Thoracic aorta (tissue), 2 donors: ENCODE results near the gene CLTCL1. TPM values are rescaled to one million over a fixed set of nuclear protein-coding genes. Genes with fewer than 3 reads are reported as not detected.

Experiments used
- ATAC-seq: fragments of 150-250 bp; one replicate; pipeline ENCODE4 v1.8.0; 2017; ENCODE audit warnings: low read depth; ENCODE audit not compliant: insufficient number of reproducible peaks, low FRiP score
- DNase-seq: peaks from one replicate; pipeline ENCODE4 v3.0.0-alpha.2; 2020; ENCODE audit warnings: low spot score
- H3K27ac ChIP-seq, 2 donors: fragments of 200-600 bp; sonication (generic); 1 replicate in 1 of 2; 2 replicates in 1 of 2; pipeline ENCODE4 v1.5.1; 2016; ENCODE audit warnings: mild to moderate bottlenecking in 2 of 2, moderate library complexity in 2 of 2
- H3K27me3 ChIP-seq: fragments of 200-600 bp; sonication (generic); replicated peaks from 2 replicates; pipeline ENCODE4 v1.6.0; 2016; ENCODE audit warnings: mild to moderate bottlenecking; ENCODE audit not compliant: insufficient read depth
- H3K36me3 ChIP-seq: fragments of 200-600 bp; sonication (generic); one replicate; pipeline ENCODE4 v1.5.1; 2016
- H3K4me1 ChIP-seq, 2 donors: fragments of 200-600 bp; sonication (generic); 1 replicate in 1 of 2; 2 replicates in 1 of 2; pipeline versions ENCODE4 v1.5.1 to v1.6.0; 2016; ENCODE audit warnings: low read depth in 2 of 2, mild to moderate bottlenecking in 1 of 2; ENCODE audit not compliant: control insufficient read depth in 1 of 2
- H3K4me3 ChIP-seq: fragments of 200-600 bp; sonication (generic); 2 replicates; pipeline ENCODE4 v1.5.1; 2016; ENCODE audit warnings: mild to moderate bottlenecking
- H3K9me3 ChIP-seq: fragments of 200-600 bp; sonication (generic); 2 replicates; pipeline ENCODE4 v1.5.1; 2016
- CTCF ChIP-seq: fragments of 200-600 bp; sonication (generic); IDR thresholded peaks from one replicate; pipeline ENCODE4 v1.5.1; 2019; ENCODE audit warnings: antibody characterized with exemption
- total RNA-seq, 2 donors: library from RNA; depleted of rRNA; stranded (reverse); fragments of >200 nt; gene quantifications; one replicate each; pipeline versions ENCODE4 v1.1.0 to v1.2.3, GENCODE V29; 2016

CLTCL1 gene
- total RNA-seq, 2 donors from 2014 or later: 5.3 to 6.1 TPM

- no peaks in the 10 kb centered on the region for H3K9me3 ChIP-seq
- H3K27ac ChIP-seq: no peak overlapping the region
- DNase-seq (no peak), ATAC-seq (no peak)
- no peak overlapping the region for H3K4me3 ChIP-seq
- no peaks in the 10 kb centered on the region for H3K27me3 ChIP-seq
- no peak for TF ChIP-seq CTCF
- peaks cover 82% of the 10 kb centered on the region for H3K36me3 ChIP-seq
- peaks cover 0 to 4% of the 10 kb centered on the region in 2 donors for H3K4me1 ChIP-seq
Observed at GRCh38 chr22:19138217-19139000, 153.1 kb downstream of the CLTCL1 start.

GRCh38 chr22:19137384-19138216, 153.9 kb downstream of the CLTCL1 start:
- Histone ChIP-seq H3K27ac (no peak overlapping the region), H3K4me1 (no peaks in the 10 kb centered on the region), H3K4me3 (no peak overlapping the region), H3K9me3 (no peaks in the 10 kb centered on the region), H3K27me3 (no peaks in the 10 kb centered on the region), H3K36me3 (peaks cover 86% of the 10 kb centered on the region)
- DNase-seq (no peak), ATAC-seq (no peak)
- TF ChIP-seq CTCF: no peak

- H3K4me3 ChIP-seq: no peak overlapping the region
- ATAC-seq: no peak
- peaks cover 79% of the 10 kb centered on the region for H3K36me3 ChIP-seq
- H3K9me3 ChIP-seq: no peaks in the 10 kb centered on the region
- no peak overlapping the region for H3K27ac ChIP-seq
- no peaks in the 10 kb centered on the region for H3K27me3 ChIP-seq
- H3K4me1 ChIP-seq: no peaks in the 10 kb centered on the region
- no peak for TF ChIP-seq CTCF
- DNase-seq: no peak
Observed at GRCh38 chr22:19136915-19137314, 154.6 kb downstream of the CLTCL1 start.

GRCh38 chr22:19134874-19135273, 156.6 kb downstream of the CLTCL1 start:
- ATAC-seq (no peak), DNase-seq (no peak)
- H3K27ac ChIP-seq: no peak overlapping the region
- peaks cover 64% of the 10 kb centered on the region for H3K36me3 ChIP-seq
- H3K9me3 ChIP-seq: no peaks in the 10 kb centered on the region
- H3K4me3 ChIP-seq: no peak overlapping the region
- H3K4me1 ChIP-seq: no peaks in the 10 kb centered on the region
- no peaks in the 10 kb centered on the region for H3K27me3 ChIP-seq
- no peak for TF ChIP-seq CTCF

- ATAC-seq: no peak
- TF ChIP-seq CTCF: no peak
- H3K27me3 ChIP-seq: no peaks in the 10 kb centered on the region
- no peak overlapping the region for H3K27ac ChIP-seq
- H3K4me3 ChIP-seq: no peak overlapping the region
- no peak for DNase-seq
- no peaks in the 10 kb centered on the region for H3K4me1 ChIP-seq
- peaks cover 58% of the 10 kb centered on the region for H3K36me3 ChIP-seq
- no peaks in the 10 kb centered on the region for H3K9me3 ChIP-seq
Observed at GRCh38 chr22:19134176-19134831, 157.2 kb downstream of the CLTCL1 start.
